ENCODE measurements around the gene SPRR2F.

Gene SPRR2F

DNA sequence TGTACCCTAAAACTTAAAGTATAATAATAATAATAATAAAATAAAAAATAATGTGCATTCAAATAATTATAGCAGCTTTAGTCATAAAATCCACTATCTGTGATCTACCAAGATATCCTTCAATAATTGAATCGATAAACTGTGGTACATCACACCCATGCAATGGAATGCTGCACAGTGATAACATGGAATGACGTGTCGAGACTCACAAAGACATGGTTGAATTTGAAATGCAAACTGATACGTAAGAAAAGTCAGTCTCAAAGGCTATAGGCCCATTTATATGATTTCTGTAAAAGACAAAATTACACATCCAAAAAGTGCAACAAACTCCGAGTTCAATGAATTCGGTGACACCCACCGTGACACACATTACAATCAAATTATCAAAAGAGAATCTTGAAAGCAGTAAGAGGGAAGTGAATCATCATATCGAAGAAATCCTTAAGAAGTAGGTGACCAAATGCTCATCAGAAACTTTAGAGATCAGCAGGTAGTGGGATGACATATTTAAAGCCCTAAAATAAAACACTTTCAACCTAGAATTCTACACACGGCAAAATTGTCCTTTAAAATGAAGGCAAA lies 13.8 kb downstream of the SPRR2F start:
- no peaks in the 10 kb centered on the region for H3K4me1 ChIP-seq (ENCODE audit: low read length)
- no peaks in the 10 kb centered on the region for H3K79me2 ChIP-seq (ENCODE audit: low read length)
- H3K9me2 ChIP-seq (replicated peaks; ENCODE audit: insufficient read depth, low read length) = no peaks in the 10 kb centered on the region
- H3K9me3 ChIP-seq (replicated peaks; ENCODE audit: insufficient read depth, low read length) = no peaks in the 10 kb centered on the region
- TF ChIP-seq EZH2phosphoT487 (IDR thresholded peaks at IDR 0.05; ENCODE audit: low read length) (no peak), EZH2 (optimal IDR thresholded peaks at IDR 0.05; ENCODE audit: low read depth, low read length) (no peak)
- TF ChIP-seq, protein P1, sequence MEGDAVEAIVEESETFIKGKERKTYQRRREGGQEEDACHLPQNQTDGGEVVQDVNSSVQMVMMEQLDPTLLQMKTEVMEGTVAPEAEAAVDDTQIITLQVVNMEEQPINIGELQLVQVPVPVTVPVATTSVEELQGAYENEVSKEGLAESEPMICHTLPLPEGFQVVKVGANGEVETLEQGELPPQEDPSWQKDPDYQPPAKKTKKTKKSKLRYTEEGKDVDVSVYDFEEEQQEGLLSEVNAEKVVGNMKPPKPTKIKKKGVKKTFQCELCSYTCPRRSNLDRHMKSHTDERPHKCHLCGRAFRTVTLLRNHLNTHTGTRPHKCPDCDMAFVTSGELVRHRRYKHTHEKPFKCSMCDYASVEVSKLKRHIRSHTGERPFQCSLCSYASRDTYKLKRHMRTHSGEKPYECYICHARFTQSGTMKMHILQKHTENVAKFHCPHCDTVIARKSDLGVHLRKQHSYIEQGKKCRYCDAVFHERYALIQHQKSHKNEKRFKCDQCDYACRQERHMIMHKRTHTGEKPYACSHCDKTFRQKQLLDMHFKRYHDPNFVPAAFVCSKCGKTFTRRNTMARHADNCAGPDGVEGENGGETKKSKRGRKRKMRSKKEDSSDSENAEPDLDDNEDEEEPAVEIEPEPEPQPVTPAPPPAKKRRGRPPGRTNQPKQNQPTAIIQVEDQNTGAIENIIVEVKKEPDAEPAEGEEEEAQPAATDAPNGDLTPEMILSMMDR (IDR thresholded peaks at IDR 0.05; ENCODE audit: low read length) = no peak
- no peaks in the 10 kb centered on the region for H3F3A ChIP-seq (ENCODE audit: insufficient read depth, low read length)
- no peak overlapping the region for H3K4me3 ChIP-seq (ENCODE audit: low read length)
- no peak overlapping the region for H3K4me2 ChIP-seq (ENCODE audit: low read depth, low read length)
- no peak overlapping the region for H2AFZ ChIP-seq (ENCODE audit: low read length)
- no peaks in the 10 kb centered on the region for H3K27me3 ChIP-seq (replicated peaks; ENCODE audit: insufficient read depth, low read length)
- H3K9ac ChIP-seq (ENCODE audit: low read length) = no peak overlapping the region
- DNase-seq = no peak
- H3K36me3 ChIP-seq (replicated peaks; ENCODE audit: insufficient read depth, low read length) = no peaks in the 10 kb centered on the region
- H3K27ac ChIP-seq (ENCODE audit: low read length) = no peak overlapping the region
- no peaks in the 10 kb centered on the region for H4K20me1 ChIP-seq (ENCODE audit: insufficient read depth, low read length)

- Histone ChIP-seq H3K4me1 (ENCODE audit: low read length) (no peaks in the 10 kb centered on the region), H3K4me3 (ENCODE audit: low read length) (no peak overlapping the region), H3K27me3 (replicated peaks; ENCODE audit: insufficient read depth, low read length) (no peaks in the 10 kb centered on the region), H3K9me2 (replicated peaks; ENCODE audit: insufficient read depth, low read length) (no peaks in the 10 kb centered on the region), H3K36me3 (replicated peaks; ENCODE audit: insufficient read depth, low read length) (no peaks in the 10 kb centered on the region), H3K4me2 (ENCODE audit: low read depth, low read length) (no peak overlapping the region), H3K27ac (ENCODE audit: low read length) (no peak overlapping the region), H3K79me2 (ENCODE audit: low read length) (no peaks in the 10 kb centered on the region), H3F3A (ENCODE audit: insufficient read depth, low read length) (no peaks in the 10 kb centered on the region), H3K9me3 (replicated peaks; ENCODE audit: insufficient read depth, low read length) (no peaks in the 10 kb centered on the region), H3K9ac (ENCODE audit: low read length) (no peak overlapping the region), H4K20me1 (ENCODE audit: insufficient read depth, low read length) (no peaks in the 10 kb centered on the region), H2AFZ (ENCODE audit: low read length) (no peak overlapping the region)
- TF ChIP-seq EZH2phosphoT487 (IDR thresholded peaks at IDR 0.05; ENCODE audit: low read length) = no peak
- TF ChIP-seq, protein P1 (IDR thresholded peaks at IDR 0.05; ENCODE audit: low read length) = no peak
- no peak for TF ChIP-seq EZH2 (optimal IDR thresholded peaks at IDR 0.05; ENCODE audit: low read depth, low read length)
- no peak for DNase-seq
Observed at GRCh38 chr1:153095764-153096163, 17.6 kb downstream of the SPRR2F start.

- Histone ChIP-seq H3F3A (ENCODE audit: insufficient read depth, low read length) (no peaks in the 10 kb centered on the region), H3K9ac (ENCODE audit: low read length) (no peak within 1 kb of the TSS), H3K4me3 (ENCODE audit: low read length) (no peak within 1 kb of the TSS), H3K4me1 (ENCODE audit: low read length) (no peaks in the 10 kb centered on the region), H2AFZ (ENCODE audit: low read length) (no peak within 1 kb of the TSS), H3K79me2 (ENCODE audit: low read length) (no peaks in the 10 kb centered on the region), H3K4me2 (ENCODE audit: low read depth, low read length) (no peak within 1 kb of the TSS), H3K27ac (ENCODE audit: low read length) (no peak within 1 kb of the TSS), H3K27me3 (replicated peaks; ENCODE audit: insufficient read depth, low read length) (no peaks in the 10 kb centered on the region), H4K20me1 (ENCODE audit: insufficient read depth, low read length) (no peaks in the 10 kb centered on the region), H3K9me2 (replicated peaks; ENCODE audit: insufficient read depth, low read length) (no peaks in the 10 kb centered on the region), H3K9me3 (replicated peaks; ENCODE audit: insufficient read depth, low read length) (no peaks in the 10 kb centered on the region), H3K36me3 (replicated peaks; ENCODE audit: insufficient read depth, low read length) (no peaks in the 10 kb centered on the region)
- no peak for DNase-seq
- TF ChIP-seq, protein P1 (IDR thresholded peaks at IDR 0.05; ENCODE audit: low read length) = no peak
- TF ChIP-seq EZH2phosphoT487 (IDR thresholded peaks at IDR 0.05; ENCODE audit: low read length) = no peak
- TF ChIP-seq EZH2 (optimal IDR thresholded peaks at IDR 0.05; ENCODE audit: low read depth, low read length) = no peak
Observed at GRCh38 chr1:153094426-153094825, 18.9 kb downstream of the SPRR2F start, which contains the start of gene SPRR2E. Gene SPRR2E (minus strand): TSS chr1:153094526. CDS start chr1:153093751, 775 bp downstream.
